ENCODE results near the gene GATD1. TPM values are rescaled to one million over a fixed set of nuclear protein-coding genes. Genes with fewer than 3 reads are reported as not detected.

The GATD1 gene
- polyA plus RNA-seq, 2 of the 4 experiments (the other 2 are of a cell fraction) = 14.5 to 43.1 TPM

DNA sequence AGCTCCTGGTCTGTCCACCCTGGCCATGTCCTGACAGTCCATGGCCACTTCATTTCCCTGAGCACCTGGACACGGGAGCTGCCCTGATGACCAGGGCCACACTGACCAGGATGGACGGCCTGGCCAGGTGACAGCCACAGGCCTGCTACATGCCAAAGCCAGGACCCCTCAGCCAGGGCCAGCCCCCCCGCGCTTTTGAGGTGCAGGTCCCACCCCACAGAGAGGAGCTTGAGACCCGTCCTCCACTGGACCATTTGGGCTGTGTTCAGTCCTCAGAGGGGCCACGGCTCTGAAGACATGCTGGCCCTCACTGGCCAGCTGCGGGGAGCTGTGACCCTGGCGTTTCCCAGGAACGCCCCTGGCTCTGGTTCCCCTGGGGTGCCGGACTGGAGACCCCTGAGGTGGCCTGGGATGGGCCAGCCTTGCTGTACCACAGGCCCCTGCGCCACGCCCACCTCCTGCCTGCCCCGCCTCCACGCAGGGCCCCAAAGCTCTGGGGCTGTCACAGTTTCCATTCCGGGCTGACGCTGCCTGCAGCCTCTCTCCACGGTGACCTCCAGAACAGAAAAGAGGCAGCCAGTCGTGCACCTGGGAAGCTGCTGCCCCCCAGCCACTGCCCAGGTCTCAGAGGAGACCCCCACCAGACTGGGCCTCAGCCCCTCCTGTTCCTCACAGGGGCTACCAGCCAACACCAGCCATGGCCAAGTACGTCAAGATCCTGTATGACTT, 53.1 kb downstream of the GATD1 start:
- 89% methylated on average over 11 of the region's 19 CpGs for WGBS (ENCODE audit: missing lambda C conversion rate)
- DNase-seq (ENCODE audit: low read depth in 1 of 2, low spot score in 1 of 2) (no peak), ATAC-seq (no peak), FAIRE-seq (no peak)
- H3K4me1 ChIP-seq = peaks cover 49% of the 10 kb centered on the region
- H3K4me3 ChIP-seq = no peak overlapping the region
- no peak for TF ChIP-seq ATOH8 (CRISPR knock-in tag; IDR thresholded peaks at IDR 0.05; ENCODE audit: low read depth)
- no peak for TF ChIP-seq JUN (IDR thresholded peaks at IDR 0.05)
- no peak for TF ChIP-seq MYC (IDR thresholded peaks at IDR 0.05; ENCODE audit: borderline replicate concordance, low read length)
- H3K4me2 ChIP-seq = no peak overlapping the region
- H3K27ac ChIP-seq = no peak overlapping the region
- CTCF ChIA-PET = interaction anchor here (0.7 to 20.1 kb wide), 24 partner anchors 9 to 192 kb away, joined by 3 to 599 read pairs (median 7); partner anchors contain the start of genes DEAF1, EPS8L2, TALDO1 and TMEM80
- no peaks in the 10 kb centered on the region for H3K9me3 ChIP-seq
- POLR2A ChIA-PET = no interaction called here

DNA sequence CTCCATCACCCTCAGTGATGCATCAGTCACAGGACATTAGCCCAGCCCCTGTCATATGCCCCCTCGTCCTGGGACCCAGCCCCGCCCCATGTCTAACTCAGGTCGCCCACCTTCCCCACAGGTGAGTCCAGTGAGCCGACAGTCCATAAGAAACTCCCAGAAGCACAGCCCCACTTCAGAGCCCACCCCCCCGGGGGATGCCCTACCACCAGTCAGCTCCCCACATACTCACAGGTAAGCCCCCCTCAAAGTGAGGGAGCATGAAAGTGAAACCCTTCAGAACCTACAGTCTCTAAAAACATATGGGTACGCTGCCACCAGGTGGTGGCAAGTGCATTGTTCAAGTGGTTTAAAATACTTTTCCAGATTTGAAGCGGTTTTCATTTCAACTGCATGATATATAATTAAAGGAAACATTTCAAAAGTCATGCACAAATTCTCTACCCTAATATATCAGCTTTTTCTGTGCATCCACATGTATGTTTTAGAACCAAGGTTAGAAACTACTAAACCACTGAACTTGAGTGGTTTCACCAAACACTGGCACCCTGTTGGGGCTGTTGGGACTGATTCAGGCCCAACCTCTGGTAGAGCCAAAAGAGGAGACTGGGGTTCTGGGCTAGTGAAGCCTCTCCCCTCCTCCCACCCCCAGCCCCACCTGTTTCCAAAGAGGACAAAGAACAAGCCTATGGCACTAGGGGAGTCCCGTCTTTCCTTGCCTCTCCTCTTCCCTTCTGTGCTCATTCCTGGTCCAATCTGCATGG, 54.0 kb downstream of the GATD1 start:
- TF ChIP-seq, protein P1, sequence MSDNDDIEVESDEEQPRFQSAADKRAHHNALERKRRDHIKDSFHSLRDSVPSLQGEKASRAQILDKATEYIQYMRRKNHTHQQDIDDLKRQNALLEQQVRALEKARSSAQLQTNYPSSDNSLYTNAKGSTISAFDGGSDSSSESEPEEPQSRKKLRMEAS (IDR thresholded peaks at IDR 0.05) = no peak
- TF ChIP-seq PBX3 (IDR thresholded peaks at IDR 0.05) (no peak), ZFP36 (IDR thresholded peaks at IDR 0.05; ENCODE audit: borderline replicate concordance, partially characterized antibody) (no peak), RAD21 (conservative IDR thresholded peaks at IDR 0.05 in 1 of 2, IDR thresholded peaks at IDR 0.05 in 1 of 2) (peak; percentile 87 to 90), SMC3 (IDR thresholded peaks at IDR 0.05) (peak; percentile 77), HOXB13 (CRISPR knock-in tag; IDR thresholded peaks at IDR 0.05; ENCODE audit: low read depth) (no peak), JUN (IDR thresholded peaks at IDR 0.05) (0 out of 5 replicates have a peak, but pooled peaks of 1 of the 2 experiments have one; percentile 19)
- TF ChIP-seq, protein P2, sequence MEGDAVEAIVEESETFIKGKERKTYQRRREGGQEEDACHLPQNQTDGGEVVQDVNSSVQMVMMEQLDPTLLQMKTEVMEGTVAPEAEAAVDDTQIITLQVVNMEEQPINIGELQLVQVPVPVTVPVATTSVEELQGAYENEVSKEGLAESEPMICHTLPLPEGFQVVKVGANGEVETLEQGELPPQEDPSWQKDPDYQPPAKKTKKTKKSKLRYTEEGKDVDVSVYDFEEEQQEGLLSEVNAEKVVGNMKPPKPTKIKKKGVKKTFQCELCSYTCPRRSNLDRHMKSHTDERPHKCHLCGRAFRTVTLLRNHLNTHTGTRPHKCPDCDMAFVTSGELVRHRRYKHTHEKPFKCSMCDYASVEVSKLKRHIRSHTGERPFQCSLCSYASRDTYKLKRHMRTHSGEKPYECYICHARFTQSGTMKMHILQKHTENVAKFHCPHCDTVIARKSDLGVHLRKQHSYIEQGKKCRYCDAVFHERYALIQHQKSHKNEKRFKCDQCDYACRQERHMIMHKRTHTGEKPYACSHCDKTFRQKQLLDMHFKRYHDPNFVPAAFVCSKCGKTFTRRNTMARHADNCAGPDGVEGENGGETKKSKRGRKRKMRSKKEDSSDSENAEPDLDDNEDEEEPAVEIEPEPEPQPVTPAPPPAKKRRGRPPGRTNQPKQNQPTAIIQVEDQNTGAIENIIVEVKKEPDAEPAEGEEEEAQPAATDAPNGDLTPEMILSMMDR (IDR thresholded peaks at IDR 0.05) = peak; percentile 89
- ChIA-PET CTCF (interaction anchor here (0.7 to 20.1 kb wide), 32 partner anchors 10 to 191 kb away, joined by 3 to 599 read pairs (median 4); partner anchors contain the start of genes DEAF1, EPS8L2, TALDO1 and TMEM80), POLR2A (no interaction called here)
- Histone ChIP-seq H3K27ac (0 out of 6 replicates have a peak overlapping the region, but pooled peaks of 1 of the 2 experiments have one; percentile 15), H3K4me3 (no peak overlapping the region), H3K4me2 (no peak overlapping the region), H3K4me1 (peaks cover 40% of the 10 kb centered on the region), H3K9me3 (no peaks in the 10 kb centered on the region)
- peak in 1 of 2 experiments; percentile 67 for DNase-seq (ENCODE audit: low read depth in 1 of 2, low spot score in 1 of 2)
- no peak for FAIRE-seq
- ATAC-seq = peak; percentile 6 to 29; a peak in 3 of 6 replicates
- 49% methylated on average over 6 of the region's 8 CpGs for WGBS (ENCODE audit: missing lambda C conversion rate)

GRCh38 chr11:722346-722811, 54.9 kb downstream of the GATD1 start:
- 87% methylated on average over 18 of the region's 20 CpGs for WGBS (ENCODE audit: missing lambda C conversion rate)
- TF ChIP-seq, protein P3, sequence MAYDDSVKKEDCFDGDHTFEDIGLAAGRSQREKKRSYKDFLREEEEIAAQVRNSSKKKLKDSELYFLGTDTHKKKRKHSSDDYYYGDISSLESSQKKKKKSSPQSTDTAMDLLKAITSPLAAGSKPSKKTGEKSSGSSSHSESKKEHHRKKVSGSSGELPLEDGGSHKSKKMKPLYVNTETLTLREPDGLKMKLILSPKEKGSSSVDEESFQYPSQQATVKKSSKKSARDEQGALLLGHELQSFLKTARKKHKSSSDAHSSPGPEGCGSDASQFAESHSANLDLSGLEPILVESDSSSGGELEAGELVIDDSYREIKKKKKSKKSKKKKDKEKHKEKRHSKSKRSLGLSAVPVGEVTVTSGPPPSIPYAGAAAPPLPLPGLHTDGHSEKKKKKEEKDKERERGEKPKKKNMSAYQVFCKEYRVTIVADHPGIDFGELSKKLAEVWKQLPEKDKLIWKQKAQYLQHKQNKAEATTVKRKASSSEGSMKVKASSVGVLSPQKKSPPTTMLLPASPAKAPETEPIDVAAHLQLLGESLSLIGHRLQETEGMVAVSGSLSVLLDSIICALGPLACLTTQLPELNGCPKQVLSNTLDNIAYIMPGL (CRISPR knock-in tag; IDR thresholded peaks at IDR 0.05; ENCODE audit: borderline replicate concordance) = no peak
- no peak for TF ChIP-seq KDM5A (IDR thresholded peaks at IDR 0.05)
- no peak for TF ChIP-seq BHLHE40 (IDR thresholded peaks at IDR 0.05; ENCODE audit: low read depth, low read length)
- TF ChIP-seq HEYL (CRISPR knock-in tag; IDR thresholded peaks at IDR 0.05) = no peak
- TF ChIP-seq ESRRA (IDR thresholded peaks at IDR 0.05; ENCODE audit: borderline replicate concordance, low read length) = no peak
- no peak for TF ChIP-seq POLR2AphosphoS2 (conservative IDR thresholded peaks at IDR 0.05; ENCODE audit: low read length)
- no peak for TF ChIP-seq HOXB13 (CRISPR knock-in tag; IDR thresholded peaks at IDR 0.05; ENCODE audit: low read depth)
- no peak for TF ChIP-seq EP300 (IDR thresholded peaks at IDR 0.05)
- no peak for TF ChIP-seq CBX8 (IDR thresholded peaks at IDR 0.05)
- TF ChIP-seq ZFP36 (IDR thresholded peaks at IDR 0.05; ENCODE audit: borderline replicate concordance, partially characterized antibody) = no peak
- no peak for TF ChIP-seq KDM1A (IDR thresholded peaks at IDR 0.05; ENCODE audit: low read depth)
- ATAC-seq (peak in 1 of 2 experiments; percentile 2; a peak in 4 of 6 replicates), DNase-seq (ENCODE audit: low read depth in 1 of 2, low spot score in 1 of 2) (no peak), FAIRE-seq (no peak)
- no peaks in the 10 kb centered on the region for H3K9me3 ChIP-seq
- H3K4me2 ChIP-seq = no peak overlapping the region
- H3K4me3 ChIP-seq = no peak overlapping the region
- H3K4me1 ChIP-seq = peaks cover 32% of the 10 kb centered on the region
- ChIA-PET POLR2A (interaction anchor here (2.1 kb wide), 1 partner anchor 27 kb away, joined by 7 read pairs; the partner anchor contains the start of genes DEAF1 and TMEM80), CTCF (interaction anchor here (0.9 to 20.1 kb wide), 20 partner anchors 11 to 184 kb away, joined by 3 to 599 read pairs (median 4); partner anchors contain the start of genes DEAF1, EPS8L2, TALDO1 and TMEM80)
- H3K27ac ChIP-seq = no peak overlapping the region

All from A549 (cell line).